Spleen (tissue), 11 donors: Measurements from ENCODE around the gene EYS. TPM values are rescaled to one million over a fixed set of nuclear protein-coding genes. Genes with fewer than 3 reads are reported as not detected.

ENCODE experiments used
- DNase-seq: peaks from one replicate; pipeline ENCODE4 v3.0.0-alpha.2; 2020
- H3K27ac ChIP-seq, 8 donors: fragments of 200-600 bp; sonication (generic) in 7 of 8; 1 replicate in 4 of 8; 2 replicates in 4 of 8; pipeline versions ENCODE4 v1.5.0 to v1.8.0; 2016 to 2021; ENCODE audit warnings: inconsistent platforms in 4 of 8, mild to moderate bottlenecking in 4 of 8, moderate library complexity in 1 of 8
- H3K27me3 ChIP-seq, 7 donors: fragments of 200-600 bp; sonication (generic) in 6 of 7; replicated peaks in 1 of 7; 1 replicate in 4 of 7; 2 replicates in 3 of 7; pipeline versions ENCODE4 v1.5.0 to v1.8.0; 2016 to 2021; ENCODE audit warnings: inconsistent platforms in 3 of 7, mild to moderate bottlenecking in 1 of 7
- H3K36me3 ChIP-seq, 6 donors: fragments of 200-600 bp; sonication (generic) in 5 of 6; 1 replicate in 4 of 6; 2 replicates in 2 of 6; pipeline versions ENCODE4 v1.5.0 to v1.8.0; 2016 to 2021; ENCODE audit warnings: inconsistent platforms in 2 of 6
- H3K4me1 ChIP-seq, 6 donors: fragments of 200-600 bp; sonication (generic) in 5 of 6; 1 replicate in 3 of 6; 2 replicates in 3 of 6; pipeline versions ENCODE4 v1.5.0 to v1.8.0; 2016 to 2021; ENCODE audit warnings: inconsistent platforms in 3 of 6
- H3K4me3 ChIP-seq, 8 donors: fragments of 200-600 bp; sonication (generic) in 7 of 8; 1 replicate in 4 of 8; 2 replicates in 4 of 8; pipeline versions ENCODE4 v1.5.0 to v1.8.0; 2016 to 2021; ENCODE audit warnings: inconsistent platforms in 4 of 8, mild to moderate bottlenecking in 4 of 8, moderate library complexity in 2 of 8
- H3K9me3 ChIP-seq, 8 donors: fragments of 200-600 bp; sonication (generic) in 7 of 8; 1 replicate in 4 of 8; 2 replicates in 4 of 8; pipeline versions ENCODE4 v1.5.0 to v1.8.0; 2016 to 2021; ENCODE audit warnings: inconsistent platforms in 4 of 8
- CTCF ChIP-seq, 11 experiments: fragments of 200-600 bp in 7 of 11; fragments of 450-650 bp in 4 of 11; sonication (generic) in 4 of 11; IDR thresholded peaks in 8 of 11; conservative IDR thresholded peaks in 3 of 11; 1 replicate in 7 of 11; 2 replicates in 4 of 11; pipeline versions ENCODE4 v1.4.0 to v1.8.0; 2016 to 2021; ENCODE audit warnings: antibody characterized with exemption in 11 of 11, inconsistent platforms in 4 of 11, mild to moderate bottlenecking in 1 of 11
- POLR2A ChIP-seq, 3 donors: fragments of 450-650 bp; IDR thresholded peaks; one replicate each; pipeline ENCODE4 v1.5.1; 2017; ENCODE audit warnings: antibody characterized with exemption in 3 of 3, mild to moderate bottlenecking in 1 of 3
- POLR2AphosphoS5 ChIP-seq, 3 donors: sonication (generic); formaldehyde crosslinking; IDR thresholded peaks; one replicate each; pipeline ENCODE4 v1.5.1; 2017; ENCODE audit warnings: antibody characterized with exemption in 3 of 3
- WGBS, 5 donors: extraction: QIAGEN DNeasy Blood & Tissue Kit in 3 of 5; methylation state at CpG; one replicate each; pipeline versions ENCODE4 v1.1.5 to v1.1.7; 2013 to 2018; 5-methylcytosine and 5-hydroxymethylcytosine counted together
- intact Hi-C: fragments of 100-400 bp; cut with DNase I; formaldehyde crosslinking; loops from one replicate; pipeline ENCODE4 v1.15.0; 2023; ENCODE audit warnings: low total_unique reads
- polyA plus RNA-seq, 3 donors: library from polyadenylated mRNA; stranded (reverse); fragments of 200-250 nt; gene quantifications; one replicate each; pipeline ENCODE4 v1.2.1, GENCODE V29; 2013
- total RNA-seq, 7 donors: library from RNA; depleted of rRNA in 3 of 7; stranded (reverse); fragments of >200 nt in 3 of 7; fragmentation: NEBNext Ultra II Directional in 4 of 7; extraction: Animal tissue kit (Norgen Biotek cat#: 25700) in 4 of 7; gene quantifications; one replicate each; pipeline versions ENCODE4 v1.1.0 to v1.2.1, GENCODE V29; 2016 to 2021
- donor health status: healthy with polysubstance abuse.
- donor health status: DM: no; HTN: no; CAD: no; lungs with moderate emphysema.
- donor health status: DM: no; HTN: no; CAD: no.
- donor health status: Bipolar disorder and iron deficiency.
- donor health status: healthy.
- donor health status: DM: no; HTN: no; CAD: no.
- donor health status: DM: yes; HTN: yes; CAD: no.

The EYS gene
- total and polyA plus RNA-seq, 10 donors, result under 0.01 to 0.72 (median 0.28) TPM; not detected in 5

- no peaks in the 10 kb centered on the region for H3K27me3 ChIP-seq
- no peak overlapping the region for H3K27ac ChIP-seq
- intact Hi-C loops, result no loop called here
- TF ChIP-seq POLR2A (IDR thresholded peaks at IDR 0.05) (no peak), CTCF (IDR thresholded peaks at IDR 0.05 in 8 of 11, conservative IDR thresholded peaks at IDR 0.05 in 3 of 11) (no peak), POLR2AphosphoS5 (IDR thresholded peaks at IDR 0.05) (no peak)
- H3K9me3 ChIP-seq, result peaks cover 0 to 4% (median 0%) of the 10 kb centered on the region in 8 donors
- no peak overlapping the region for H3K4me3 ChIP-seq
- no peaks in the 10 kb centered on the region for H3K4me1 ChIP-seq
- H3K36me3 ChIP-seq, result no peaks in the 10 kb centered on the region
- no peak for DNase-seq
- WGBS, 5 donors, result 82 to 87% (median 84%) methylated on average over 1 of the region's 1 CpG
These were observed 1578.6 kb downstream of the EYS start for GRCh38 chr6:64128301-64129024.

GRCh38 chr6:64123761-64124633, 1583.0 kb downstream of the EYS start:
- Histone ChIP-seq H3K36me3 (no peaks in the 10 kb centered on the region), H3K4me3 (no peak overlapping the region), H3K27ac (no peak overlapping the region), H3K9me3 (peaks cover 0 to 6% (median 0%) of the 10 kb centered on the region in 8 donors), H3K27me3 (no peaks in the 10 kb centered on the region), H3K4me1 (no peaks in the 10 kb centered on the region)
- DNase-seq, result no peak
- intact Hi-C loops, result no loop called here
- TF ChIP-seq POLR2A (IDR thresholded peaks at IDR 0.05) (no peak), POLR2AphosphoS5 (IDR thresholded peaks at IDR 0.05) (no peak), CTCF (IDR thresholded peaks at IDR 0.05 in 8 of 11, conservative IDR thresholded peaks at IDR 0.05 in 3 of 11) (no peak)
- WGBS, 5 donors, result 58 to 77% (median 72%) methylated on average over 5 of the region's 5 CpGs

GRCh38 chr6:64122712-64123375, 1584.2 kb downstream of the EYS start:
- no peak for DNase-seq
- no peaks in the 10 kb centered on the region for H3K27me3 ChIP-seq
- TF ChIP-seq POLR2A (IDR thresholded peaks at IDR 0.05), result no peak
- no peak for TF ChIP-seq CTCF (IDR thresholded peaks at IDR 0.05 in 8 of 11, conservative IDR thresholded peaks at IDR 0.05 in 3 of 11)
- TF ChIP-seq POLR2AphosphoS5 (IDR thresholded peaks at IDR 0.05), result no peak
- H3K4me1 ChIP-seq, result no peaks in the 10 kb centered on the region
- peaks cover 0 to 13% (median 7%) of the 10 kb centered on the region in 8 donors for H3K9me3 ChIP-seq
- H3K36me3 ChIP-seq, result no peaks in the 10 kb centered on the region
- H3K4me3 ChIP-seq, result no peak overlapping the region
- WGBS, 5 donors, result 48 to 63% (median 58%) methylated on average over 4 of the region's 4 CpGs
- no peak overlapping the region for H3K27ac ChIP-seq
- intact Hi-C loops, result no loop called here
